Stimulated activated CD8-positive, alpha-beta memory T cell treated with anti-CD3 and anti-CD28 coated beads, Interleukin-7, amount 100 ng/mL, for 1 hour (primary cell): Measurements from ENCODE around the gene PRTFDC1.
"Not testable (repeated sequence)": the region's sequence is repeated elsewhere in the genome, so short reads cannot be mapped to it uniquely, and the experiment has no call there.

Experiments used
- DNase-seq, 2 donors: peaks; one replicate each; pipeline ENCODE4 v3.0.0-alpha.2; 2020; ENCODE audit warnings: low read depth in 2 of 2

PRTFDC1 gene

GRCh38 chr10:24965051-24965450, 12.6 kb upstream of the PRTFDC1 start:
- no peak for DNase-seq

- DNase-seq, result no peak
Observed at GRCh38 chr10:24963521-24964041, 11.2 kb upstream of the PRTFDC1 start.

- DNase-seq, result no peak
Observed at GRCh38 chr10:24962995-24963394, 10.6 kb upstream of the PRTFDC1 start.

GRCh38 chr10:24961582-24961981, 9.2 kb upstream of the PRTFDC1 start:
- no peak for DNase-seq

- DNase-seq, result no peak
Observed at GRCh38 chr10:24959382-24959730, 7.0 kb upstream of the PRTFDC1 start.

GRCh38 chr10:24958721-24959381, 6.4 kb upstream of the PRTFDC1 start:
- no peak for DNase-seq

- no peak for DNase-seq
Observed at GRCh38 chr10:24958091-24958720, 5.8 kb upstream of the PRTFDC1 start.

GRCh38 chr10:24957624-24958051, 5.2 kb upstream of the PRTFDC1 start:
- not testable (repeated sequence) for DNase-seq

GRCh38 chr10:24953675-24954074, 1.3 kb upstream of the PRTFDC1 start:
- DNase-seq, result no peak

GRCh38 chr10:24952707-24953645, 570 bp upstream of the PRTFDC1 start:
- peak; percentile 23 to 37 for DNase-seq

- no peak for DNase-seq
Observed at GRCh38 chr10:24951201-24952142, 934 bp downstream of the PRTFDC1 start.

- no peak for DNase-seq
Observed at GRCh38 chr10:24950439-24950838, 2.0 kb downstream of the PRTFDC1 start.

- DNase-seq, result no peak
Observed at GRCh38 chr10:24949616-24950015, 2.8 kb downstream of the PRTFDC1 start.

GRCh38 chr10:24947304-24948097, 4.9 kb downstream of the PRTFDC1 start:
- DNase-seq, result no peak

GRCh38 chr10:24944512-24945255, 7.7 kb downstream of the PRTFDC1 start:
- DNase-seq, result no peak

GRCh38 chr10:24938525-24938924, 13.9 kb downstream of the PRTFDC1 start:
- no peak for DNase-seq

- no peak for DNase-seq
Observed at GRCh38 chr10:24938076-24938475, 14.3 kb downstream of the PRTFDC1 start.

- no peak for DNase-seq
Observed at GRCh38 chr10:24935504-24936292, 16.7 kb downstream of the PRTFDC1 start.

GRCh38 chr10:24931236-24931635, 21.2 kb downstream of the PRTFDC1 start:
- no peak for DNase-seq
